Measurements from ENCODE around the gene SIGLEC8. TPM values are rescaled to one million over a fixed set of nuclear protein-coding genes. Genes with fewer than 3 reads are reported as not detected.
"Not testable (repeated sequence)": the region's sequence is repeated elsewhere in the genome, so short reads cannot be mapped to it uniquely, and the experiment has no call there.

SIGLEC8 gene
- total RNA-seq, 1 donor from 2014 or later = 0.52 TPM

GRCh38 chr19:51430221-51430620 is 28.0 kb downstream of the SIGLEC8 start:
- no peaks in the 10 kb centered on the region for H3K4me1 ChIP-seq (ENCODE audit: control insufficient read depth in 3 of 3, insufficient read depth in 3 of 3, low read length in 3 of 3)
- no peak overlapping the region for H3K27ac ChIP-seq (ENCODE audit: low read depth, low read length)
- no peaks in the 10 kb centered on the region for H3K9me3 ChIP-seq (ENCODE audit: control insufficient read depth in 3 of 3, low read length in 3 of 3)
- H3K9ac ChIP-seq (ENCODE audit: low read depth in 1 of 3, low read length in 3 of 3) = no peak overlapping the region
- H3K4me3 ChIP-seq (ENCODE audit: low read length in 3 of 3) = no peak overlapping the region
- H3K27me3 ChIP-seq (ENCODE audit: control insufficient read depth in 3 of 3, insufficient read depth in 3 of 3, low read length in 3 of 3) = no peaks in the 10 kb centered on the region
- no peaks in the 10 kb centered on the region for H3K36me3 ChIP-seq (ENCODE audit: control insufficient read depth in 3 of 3, insufficient read depth in 3 of 3, low read length in 3 of 3)

DNA sequence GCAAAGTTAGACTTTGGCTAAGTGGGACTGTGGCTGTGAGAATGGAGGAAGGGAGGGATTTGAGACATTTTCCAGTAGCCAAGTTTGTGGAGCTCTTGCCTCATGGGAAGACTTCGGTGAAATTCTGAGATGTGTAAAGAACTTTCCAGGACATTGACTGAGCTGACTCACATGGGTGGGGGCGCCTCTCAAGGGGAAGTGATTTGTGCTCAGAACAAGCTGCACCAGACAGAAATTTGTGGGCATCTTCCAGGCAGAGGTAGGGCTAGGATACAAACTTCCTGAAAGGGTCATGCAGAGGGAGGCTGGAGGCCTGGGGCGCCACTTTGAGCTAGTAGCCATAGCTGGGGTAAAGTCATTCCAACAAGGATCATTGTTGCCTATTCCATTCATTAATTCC is 31.1 kb downstream of the SIGLEC8 start:
- H3K4me3 ChIP-seq (ENCODE audit: low read length in 3 of 3) = no peak overlapping the region
- no peaks in the 10 kb centered on the region for H3K27me3 ChIP-seq (ENCODE audit: control insufficient read depth in 3 of 3, insufficient read depth in 3 of 3, low read length in 3 of 3)
- H3K4me1 ChIP-seq (ENCODE audit: control insufficient read depth in 3 of 3, insufficient read depth in 3 of 3, low read length in 3 of 3) = no peaks in the 10 kb centered on the region
- H3K9me3 ChIP-seq (ENCODE audit: control insufficient read depth in 3 of 3, low read length in 3 of 3) = no peaks in the 10 kb centered on the region
- H3K36me3 ChIP-seq (ENCODE audit: control insufficient read depth in 3 of 3, insufficient read depth in 3 of 3, low read length in 3 of 3) = no peaks in the 10 kb centered on the region
- no peak overlapping the region for H3K27ac ChIP-seq (ENCODE audit: low read depth, low read length)
- no peak overlapping the region for H3K9ac ChIP-seq (ENCODE audit: low read depth in 1 of 3, low read length in 3 of 3)

DNA sequence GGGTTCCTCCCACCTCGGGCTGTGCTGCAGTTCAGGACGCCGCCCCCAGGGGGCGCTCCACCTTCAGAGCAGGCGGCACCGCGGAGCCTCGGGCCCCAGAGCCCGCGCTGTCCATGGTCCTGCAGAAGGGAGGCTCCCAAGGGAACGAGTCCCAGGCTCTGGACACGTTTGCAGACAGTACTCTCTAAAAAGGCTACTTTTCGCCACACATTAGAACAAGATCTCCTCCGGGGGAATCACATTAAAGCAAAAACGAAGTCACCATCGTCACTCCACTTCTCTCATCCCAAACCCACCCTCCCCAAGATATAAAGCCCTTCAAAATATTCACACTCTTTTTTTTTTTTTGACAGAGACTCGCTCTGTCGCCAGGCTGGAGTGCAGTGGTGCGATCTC is 36.2 kb downstream of the SIGLEC8 start:
- H3K27me3 ChIP-seq (ENCODE audit: control insufficient read depth in 3 of 3, insufficient read depth in 3 of 3, low read length in 3 of 3) = peaks cover 0 to 8% (median 4%) of the 10 kb centered on the region in 3 donors

DNA sequence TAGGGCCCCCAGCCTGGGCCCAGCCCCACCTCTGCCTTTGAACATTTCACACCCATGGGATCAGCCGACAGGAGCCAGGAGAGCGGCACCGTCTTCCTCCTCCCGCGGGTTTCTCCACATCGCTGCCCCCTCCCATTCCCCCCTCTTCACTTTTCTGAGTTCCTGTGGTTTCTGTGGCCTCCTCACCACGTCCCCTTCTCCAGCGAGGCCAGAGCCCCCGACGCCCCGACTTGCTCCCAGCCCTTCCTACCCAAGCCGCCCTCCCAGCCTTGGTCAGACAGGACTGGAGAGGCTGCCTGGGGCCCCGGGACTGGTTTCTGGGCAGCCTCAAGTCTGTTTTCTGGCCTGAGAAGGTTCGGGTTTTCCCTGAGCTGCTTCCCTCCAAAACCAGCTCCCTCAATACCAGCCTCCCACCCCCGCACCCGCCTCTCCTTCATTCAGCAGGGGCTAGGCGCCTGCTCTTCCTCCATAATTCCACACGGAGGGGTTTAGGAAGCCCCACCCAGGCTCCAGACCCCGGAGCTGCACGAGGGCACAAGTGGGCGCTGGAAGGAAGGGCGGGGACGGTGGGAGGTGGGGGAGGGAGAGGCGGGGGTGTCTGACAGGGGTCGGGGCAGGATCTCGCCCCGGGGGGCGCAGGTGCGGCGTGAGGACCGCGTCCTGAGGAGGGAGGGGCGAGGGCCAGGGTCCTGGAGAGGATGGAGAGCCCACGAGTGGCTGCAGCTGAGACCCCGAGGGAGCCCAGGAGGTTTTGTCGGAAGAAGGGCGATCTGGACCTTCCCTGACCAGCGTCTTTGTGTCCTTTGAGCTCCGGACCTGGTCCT is 36.8 kb downstream of the SIGLEC8 start:
- Histone ChIP-seq H3K4me3 (ENCODE audit: low read length in 3 of 3) (no peak overlapping the region), H3K27me3 (ENCODE audit: control insufficient read depth in 3 of 3, insufficient read depth in 3 of 3, low read length in 3 of 3) (peaks cover 0 to 8% (median 4%) of the 10 kb centered on the region in 3 donors), H3K36me3 (ENCODE audit: control insufficient read depth in 3 of 3, insufficient read depth in 3 of 3, low read length in 3 of 3) (no peaks in the 10 kb centered on the region), H3K4me1 (ENCODE audit: control insufficient read depth in 3 of 3, insufficient read depth in 3 of 3, low read length in 3 of 3) (no peaks in the 10 kb centered on the region), H3K9ac (ENCODE audit: low read depth in 1 of 3, low read length in 3 of 3) (no peak overlapping the region), H3K9me3 (ENCODE audit: control insufficient read depth in 3 of 3, low read length in 3 of 3) (no peaks in the 10 kb centered on the region), H3K27ac (ENCODE audit: low read depth, low read length) (no peak overlapping the region)

More for the DNA sequence above, 36.2 kb downstream of the SIGLEC8 start:
- no peak overlapping the region for H3K4me3 ChIP-seq (ENCODE audit: low read length in 3 of 3)
- H3K9ac ChIP-seq (ENCODE audit: low read depth in 1 of 3, low read length in 3 of 3) = no peak overlapping the region
- no peaks in the 10 kb centered on the region for H3K36me3 ChIP-seq (ENCODE audit: control insufficient read depth in 3 of 3, insufficient read depth in 3 of 3, low read length in 3 of 3)
- no peaks in the 10 kb centered on the region for H3K4me1 ChIP-seq (ENCODE audit: control insufficient read depth in 3 of 3, insufficient read depth in 3 of 3, low read length in 3 of 3)
- H3K27ac ChIP-seq (ENCODE audit: low read depth, low read length) = no peak overlapping the region
- no peaks in the 10 kb centered on the region for H3K9me3 ChIP-seq (ENCODE audit: control insufficient read depth in 3 of 3, low read length in 3 of 3)

DNA sequence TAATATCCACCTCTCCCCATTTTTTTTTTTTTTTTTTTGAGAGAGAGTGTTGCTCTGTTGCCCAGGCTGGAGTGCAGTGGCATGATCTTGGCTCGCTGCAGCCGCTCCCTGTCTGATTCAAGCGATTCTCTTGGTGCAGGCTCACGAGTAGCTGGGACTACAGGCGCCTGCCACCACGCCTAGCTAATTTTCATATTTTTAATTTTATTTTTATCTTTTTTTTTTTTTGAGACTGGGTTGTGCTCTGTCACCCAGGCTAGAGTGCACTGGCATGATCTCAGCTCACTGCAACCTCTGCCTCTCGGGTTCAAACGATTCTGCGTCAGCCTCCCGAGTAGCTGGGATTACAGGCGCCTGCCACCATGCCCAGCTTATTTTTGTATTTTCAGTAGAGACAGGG is 37.7 kb downstream of the SIGLEC8 start:
- not testable (repeated sequence) for H3K4me3 ChIP-seq (ENCODE audit: low read length in 3 of 3); H3K36me3 ChIP-seq (ENCODE audit: control insufficient read depth in 3 of 3, insufficient read depth in 3 of 3, low read length in 3 of 3); H3K9ac ChIP-seq (ENCODE audit: low read depth in 1 of 3, low read length in 3 of 3); H3K4me1 ChIP-seq (ENCODE audit: control insufficient read depth in 3 of 3, insufficient read depth in 3 of 3, low read length in 3 of 3); H3K27ac ChIP-seq (ENCODE audit: low read depth, low read length); H3K9me3 ChIP-seq (ENCODE audit: control insufficient read depth in 3 of 3, low read length in 3 of 3)
- peaks cover 0 to 11% (median 4%) of the 10 kb centered on the region in 3 donors for H3K27me3 ChIP-seq (ENCODE audit: control insufficient read depth in 3 of 3, insufficient read depth in 3 of 3, low read length in 3 of 3)

DNA sequence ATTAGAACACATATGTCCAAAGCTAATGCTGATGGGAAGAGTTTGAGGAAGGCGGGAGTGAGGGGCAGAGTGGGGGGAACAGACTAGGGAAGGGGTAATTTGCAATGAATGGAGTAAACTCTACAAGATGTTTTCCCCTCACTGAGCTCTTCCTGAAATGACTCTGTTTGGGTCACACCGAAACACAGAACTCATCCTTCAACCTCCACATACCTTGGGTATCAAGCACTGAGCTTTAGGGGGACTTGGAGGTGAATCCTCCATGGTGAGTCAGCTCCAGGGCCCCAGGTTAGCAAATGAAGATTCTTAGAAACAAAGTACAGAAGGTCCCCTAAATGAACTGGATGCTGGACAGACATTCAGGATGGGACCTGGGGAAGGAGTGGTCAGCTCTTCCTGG is 39.5 kb downstream of the SIGLEC8 start:
- Histone ChIP-seq H3K27me3 (ENCODE audit: control insufficient read depth in 3 of 3, insufficient read depth in 3 of 3, low read length in 3 of 3) (peaks cover 0 to 11% (median 4%) of the 10 kb centered on the region in 3 donors), H3K9me3 (ENCODE audit: control insufficient read depth in 3 of 3, low read length in 3 of 3) (no peaks in the 10 kb centered on the region), H3K36me3 (ENCODE audit: control insufficient read depth in 3 of 3, insufficient read depth in 3 of 3, low read length in 3 of 3) (no peaks in the 10 kb centered on the region), H3K4me3 (ENCODE audit: low read length in 3 of 3) (no peak overlapping the region), H3K4me1 (ENCODE audit: control insufficient read depth in 3 of 3, insufficient read depth in 3 of 3, low read length in 3 of 3) (no peaks in the 10 kb centered on the region), H3K27ac (ENCODE audit: low read depth, low read length) (no peak overlapping the region), H3K9ac (ENCODE audit: low read depth in 1 of 3, low read length in 3 of 3) (no peak overlapping the region)

DNA sequence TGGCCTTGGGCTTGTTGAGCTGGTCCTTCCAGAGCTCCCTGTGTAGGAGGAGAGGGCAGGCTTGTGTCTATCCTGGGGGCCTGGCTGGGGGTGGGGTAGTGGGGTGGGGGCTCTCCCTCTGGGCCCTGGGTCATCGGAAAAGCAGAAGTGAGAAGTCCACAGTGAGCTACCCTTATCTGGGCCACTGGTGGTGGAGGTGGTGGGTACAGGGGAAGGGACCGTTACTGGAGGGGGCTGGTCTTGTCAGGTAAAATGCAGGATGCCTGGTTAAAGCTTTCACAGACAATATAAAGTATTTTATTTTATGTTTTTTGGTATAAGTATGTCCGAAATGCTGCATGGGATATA is 40.5 kb downstream of the SIGLEC8 start:
- H3K4me3 ChIP-seq (ENCODE audit: low read length in 3 of 3) = no peak overlapping the region
- H3K4me1 ChIP-seq (ENCODE audit: control insufficient read depth in 3 of 3, insufficient read depth in 3 of 3, low read length in 3 of 3) = no peaks in the 10 kb centered on the region
- H3K27ac ChIP-seq (ENCODE audit: low read depth, low read length) = no peak overlapping the region
- H3K9ac ChIP-seq (ENCODE audit: low read depth in 1 of 3, low read length in 3 of 3) = no peak overlapping the region
- peaks cover 0 to 11% (median 4%) of the 10 kb centered on the region in 3 donors for H3K27me3 ChIP-seq (ENCODE audit: control insufficient read depth in 3 of 3, insufficient read depth in 3 of 3, low read length in 3 of 3)
- no peaks in the 10 kb centered on the region for H3K36me3 ChIP-seq (ENCODE audit: control insufficient read depth in 3 of 3, insufficient read depth in 3 of 3, low read length in 3 of 3)
- H3K9me3 ChIP-seq (ENCODE audit: control insufficient read depth in 3 of 3, low read length in 3 of 3) = no peaks in the 10 kb centered on the region

DNA sequence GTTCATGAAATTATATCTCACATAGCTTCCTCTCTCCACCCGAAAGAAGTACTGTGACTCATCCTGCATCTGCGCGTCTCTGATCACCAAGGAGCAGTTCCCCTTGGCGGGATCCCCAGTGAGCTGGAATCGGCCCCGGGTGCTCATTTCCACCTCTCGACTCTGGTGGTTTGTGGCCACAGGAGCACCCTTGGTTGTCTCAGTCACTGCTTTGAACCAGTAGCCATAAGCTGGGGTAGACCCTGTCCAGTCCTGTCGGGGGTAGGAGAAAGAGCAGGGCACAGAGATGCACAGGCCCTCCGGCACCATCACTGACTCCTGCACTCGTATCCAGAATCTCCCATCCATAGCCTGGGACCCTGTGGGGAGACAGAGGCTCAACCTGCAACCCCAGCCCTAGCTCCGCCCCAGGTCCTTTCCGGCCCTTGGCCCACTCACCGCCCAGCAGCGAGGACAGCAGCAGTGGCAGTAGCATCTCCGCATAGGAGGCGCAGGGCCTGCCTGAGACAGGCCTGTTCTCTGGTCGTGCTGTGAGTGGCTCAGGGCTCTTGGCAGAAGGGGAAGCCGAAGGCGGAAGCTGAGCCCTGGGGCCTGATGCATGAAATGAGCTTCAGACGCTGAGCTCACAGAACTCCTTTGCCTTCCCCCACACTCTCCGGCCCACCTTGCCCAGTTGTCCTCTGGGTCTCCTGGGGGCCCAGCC is 41.0 kb downstream of the SIGLEC8 start, which contains the start of gene SIGLEC10:
Gene SIGLEC10, minus strand, starts transcription at position 536 of the 703 bp plus-strand sequence. Its CDS starts 61 bp downstream, at position 475.
- Histone ChIP-seq H3K4me3 (ENCODE audit: low read length in 3 of 3) (no peak within 1 kb of the TSS), H3K9ac (ENCODE audit: low read depth in 1 of 3, low read length in 3 of 3) (no peak within 1 kb of the TSS), H3K9me3 (ENCODE audit: control insufficient read depth in 3 of 3, low read length in 3 of 3) (no peaks in the 10 kb centered on the region), H3K27ac (ENCODE audit: low read depth, low read length) (no peak within 1 kb of the TSS), H3K4me1 (ENCODE audit: control insufficient read depth in 3 of 3, insufficient read depth in 3 of 3, low read length in 3 of 3) (no peaks in the 10 kb centered on the region), H3K36me3 (ENCODE audit: control insufficient read depth in 3 of 3, insufficient read depth in 3 of 3, low read length in 3 of 3) (no peaks in the 10 kb centered on the region), H3K27me3 (ENCODE audit: control insufficient read depth in 3 of 3, insufficient read depth in 3 of 3, low read length in 3 of 3) (peaks cover 0 to 11% (median 4%) of the 10 kb centered on the region in 3 donors)

GRCh38 chr19:51416422-51416821 is 41.8 kb downstream of the SIGLEC8 start:
- not testable (repeated sequence) for H3K36me3 ChIP-seq (ENCODE audit: control insufficient read depth in 3 of 3, insufficient read depth in 3 of 3, low read length in 3 of 3); H3K27ac ChIP-seq (ENCODE audit: low read depth, low read length); H3K9ac ChIP-seq (ENCODE audit: low read depth in 1 of 3, low read length in 3 of 3); H3K4me3 ChIP-seq (ENCODE audit: low read length in 3 of 3); H3K4me1 ChIP-seq (ENCODE audit: control insufficient read depth in 3 of 3, insufficient read depth in 3 of 3, low read length in 3 of 3); H3K9me3 ChIP-seq (ENCODE audit: control insufficient read depth in 3 of 3, low read length in 3 of 3)
- H3K27me3 ChIP-seq (ENCODE audit: control insufficient read depth in 3 of 3, insufficient read depth in 3 of 3, low read length in 3 of 3) = peaks cover 0 to 11% (median 4%) of the 10 kb centered on the region in 3 donors

DNA sequence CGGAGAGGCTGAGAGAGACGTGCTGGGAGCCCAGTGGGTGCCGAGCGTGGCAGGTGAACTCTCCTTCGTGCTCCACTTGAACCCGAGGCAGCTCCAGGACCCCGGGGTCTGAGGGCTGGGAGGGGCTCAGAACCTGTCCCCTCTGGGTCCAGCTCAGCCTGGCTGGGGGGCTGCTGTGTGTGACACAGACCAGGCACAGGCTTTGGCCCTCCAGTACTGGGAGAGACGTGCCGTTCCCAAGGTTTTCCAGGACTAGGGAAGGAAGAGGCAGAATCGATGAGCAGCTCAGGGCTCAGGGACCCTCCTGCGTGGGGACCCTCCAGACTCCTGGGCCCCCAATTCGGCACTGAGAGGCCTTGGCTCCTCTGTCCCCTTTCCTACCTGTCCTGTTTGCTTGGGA is 43.1 kb downstream of the SIGLEC8 start:
- H3K9me3 ChIP-seq (ENCODE audit: control insufficient read depth in 3 of 3, low read length in 3 of 3) = no peaks in the 10 kb centered on the region
- H3K9ac ChIP-seq (ENCODE audit: low read depth in 1 of 3, low read length in 3 of 3) = no peak overlapping the region

More for the DNA sequence above, 43.1 kb downstream of the SIGLEC8 start:
- Histone ChIP-seq H3K4me3 (ENCODE audit: low read length in 3 of 3) (no peak overlapping the region), H3K36me3 (ENCODE audit: control insufficient read depth in 3 of 3, insufficient read depth in 3 of 3, low read length in 3 of 3) (no peaks in the 10 kb centered on the region), H3K4me1 (ENCODE audit: control insufficient read depth in 3 of 3, insufficient read depth in 3 of 3, low read length in 3 of 3) (no peaks in the 10 kb centered on the region), H3K27ac (ENCODE audit: low read depth, low read length) (no peak overlapping the region), H3K27me3 (ENCODE audit: control insufficient read depth in 3 of 3, insufficient read depth in 3 of 3, low read length in 3 of 3) (peaks cover 0 to 8% (median 0%) of the 10 kb centered on the region in 3 donors)
